Stomach (tissue), 9 donors: Measurements from ENCODE around the gene PROZ. TPM values are rescaled to one million over a fixed set of nuclear protein-coding genes. Genes with fewer than 3 reads are reported as not detected.
"Not testable (repeated sequence)": the region's sequence is repeated elsewhere in the genome, so short reads cannot be mapped to it uniquely, and the experiment has no call there.

Source experiments
- DNase-seq, 2 donors: peaks; one replicate each; pipeline versions ENCODE4 v3.0.0 to v3.0.0-alpha.2; 2013 to 2019
- H3K27ac ChIP-seq, 5 donors: fragments of 200-600 bp in 4 of 5; sonication (generic) in 4 of 5; one replicate each; pipeline ENCODE4 v1.5.1; 2013 to 2019; ENCODE audit warnings: mild to moderate bottlenecking in 1 of 5, moderate library complexity in 1 of 5
- H3K27me3 ChIP-seq, 3 donors: fragments of 200-600 bp; sonication (generic); one replicate each; pipeline ENCODE4 v1.5.1; 2017 to 2019; ENCODE audit warnings: mixed run types in 1 of 3
- H3K36me3 ChIP-seq, 4 donors: fragments of 200-600 bp; sonication (generic); 1 replicate in 3 of 4; 2 replicates in 1 of 4; pipeline ENCODE4 v1.5.1; 2016 to 2019
- H3K4me1 ChIP-seq, 4 donors: fragments of 200-600 bp; sonication (generic); one replicate each; pipeline ENCODE4 v1.5.1; 2016 to 2019
- H3K4me3 ChIP-seq, 4 donors: fragments of 200-600 bp; sonication (generic) in 3 of 4; one replicate each; pipeline ENCODE4 v1.5.1; 2016 to 2019; ENCODE audit warnings: mild to moderate bottlenecking in 1 of 4
- H3K9me3 ChIP-seq, 4 donors: fragments of 200-600 bp; sonication (generic); one replicate each; pipeline ENCODE4 v1.5.1; 2016 to 2019
- CTCF ChIP-seq, 7 experiments: fragments of 450-650 bp in 4 of 7; fragments of 200-600 bp in 3 of 7; sonication (generic) in 3 of 7; IDR thresholded peaks; one replicate each; pipeline ENCODE4 v1.5.1; 2016 to 2019; ENCODE audit warnings: antibody characterized with exemption in 7 of 7, control low read depth in 2 of 7, mild to moderate bottlenecking in 1 of 7
- EP300 ChIP-seq: sonication (generic); formaldehyde crosslinking; IDR thresholded peaks from one replicate; pipeline ENCODE4 v1.6.1; 2017; ENCODE audit warnings: antibody characterized with exemption
- POLR2A ChIP-seq, 4 donors: fragments of 450-650 bp; IDR thresholded peaks; one replicate each; pipeline ENCODE4 v1.6.1; 2016; ENCODE audit warnings: antibody characterized with exemption in 4 of 4, control low read depth in 2 of 4, mild to moderate bottlenecking in 1 of 4, moderate library complexity in 1 of 4
- POLR2AphosphoS5 ChIP-seq, 3 donors: sonication (generic); formaldehyde crosslinking; IDR thresholded peaks; one replicate each; pipeline ENCODE4 v1.6.1; 2016; ENCODE audit warnings: antibody characterized with exemption in 3 of 3
- WGBS, 5 donors: extraction: QIAGEN DNeasy Blood & Tissue Kit in 3 of 5; methylation state at CpG; one replicate each; pipeline versions ENCODE4 v1.1.5 to v1.1.7; 2013 to 2018; 5-methylcytosine and 5-hydroxymethylcytosine counted together
- intact Hi-C: fragments of 100-400 bp; cut with DNase I; formaldehyde crosslinking; loops from one replicate; pipeline ENCODE4 v1.15.1; 2023; ENCODE audit warnings: low total_unique reads
- polyA plus RNA-seq, 3 donors: library from polyadenylated mRNA; stranded (reverse); fragments of 200-250 nt; gene quantifications; one replicate each; pipeline ENCODE4 v1.2.3, GENCODE V29; 2013
- total RNA-seq, 5 donors: library from RNA; depleted of rRNA; stranded (reverse); fragments of >200 nt; gene quantifications; one replicate each; pipeline versions ENCODE4 v1.1.0 to v1.2.3, GENCODE V29; 2014 to 2016
- donor health status: healthy with polysubstance abuse.
- donor health status: Bipolar disorder and iron deficiency.
- donor health status: healthy.

PROZ gene
- total and polyA plus RNA-seq, 8 donors: 0.08 to 1.9 TPM; not detected in 6

- no peak for TF ChIP-seq EP300
- no peak for TF ChIP-seq POLR2A (IDR thresholded peaks at IDR 0.05)
- TF ChIP-seq POLR2AphosphoS5 (IDR thresholded peaks at IDR 0.05): no peak
- no peak for TF ChIP-seq CTCF (IDR thresholded peaks at IDR 0.05)
- no peak for DNase-seq
- Histone ChIP-seq H3K27ac (no peak overlapping the region), H3K27me3 (peaks cover 0 to 50% (median 27%) of the 10 kb centered on the region in 3 donors), H3K4me3 (no peak overlapping the region), H3K4me1 (peaks cover 0 to 4% (median 0%) of the 10 kb centered on the region in 4 donors), H3K36me3 (no peaks in the 10 kb centered on the region), H3K9me3 (no peaks in the 10 kb centered on the region)
- WGBS, 5 donors: 39 to 57% (median 45%) methylated on average over 14 to 16 of the region's 16 CpGs
- intact Hi-C loops: no loop called here
Measured at GRCh38 chr13:113161433-113161832, 3.0 kb downstream of the PROZ start.

GRCh38 chr13:113161975-113162374, 3.5 kb downstream of the PROZ start:
- H3K27me3 ChIP-seq: peaks cover 0 to 50% (median 27%) of the 10 kb centered on the region in 3 donors
- WGBS, 5 donors: 0 to 36% (median 29%) methylated on average over 2 to 11 of the region's 13 CpGs
- H3K9me3 ChIP-seq, H3K27ac ChIP-seq, H3K4me3 ChIP-seq, H3K36me3 ChIP-seq, intact Hi-C loops, H3K4me1 ChIP-seq, DNase-seq: not testable (repeated sequence)

- intact Hi-C loops: no loop called here
- 22 to 28% (median 25%) methylated on average over 25 of the region's 25 CpGs for WGBS, 5 donors
Measured at GRCh38 chr13:113162783-113163685, 4.6 kb downstream of the PROZ start.

GRCh38 chr13:113164492-113164891, 6.0 kb downstream of the PROZ start:
- DNase-seq: no peak
- Histone ChIP-seq H3K4me1 (peaks cover 0 to 4% (median 0%) of the 10 kb centered on the region in 4 donors), H3K36me3 (peaks cover 0 to 17% (median 6%) of the 10 kb centered on the region in 4 donors), H3K9me3 (peaks cover 0 to 5% (median 0%) of the 10 kb centered on the region in 4 donors), H3K4me3 (no peak overlapping the region), H3K27me3 (peaks cover 0 to 44% (median 27%) of the 10 kb centered on the region in 3 donors), H3K27ac (no peak overlapping the region)
- intact Hi-C loops: no loop called here
- WGBS, 5 donors: 68 to 86% (median 78%) methylated on average over 12 of the region's 12 CpGs
- TF ChIP-seq POLR2A (IDR thresholded peaks at IDR 0.05): no peak
- TF ChIP-seq EP300: no peak
- no peak for TF ChIP-seq CTCF (IDR thresholded peaks at IDR 0.05)

More at GRCh38 chr13:113162783-113163685, 4.6 kb downstream of the PROZ start:
- Histone ChIP-seq H3K27me3 (peaks cover 0 to 50% (median 27%) of the 10 kb centered on the region in 3 donors), H3K9me3 (peaks cover 0 to 4% (median 0%) of the 10 kb centered on the region in 4 donors), H3K27ac (no peak overlapping the region), H3K4me3 (no peak overlapping the region), H3K4me1 (peaks cover 0 to 4% (median 0%) of the 10 kb centered on the region in 4 donors), H3K36me3 (peaks cover 0 to 4% (median 1%) of the 10 kb centered on the region in 4 donors)
- no peak for DNase-seq
- TF ChIP-seq POLR2A (IDR thresholded peaks at IDR 0.05): no peak
- TF ChIP-seq EP300: no peak
- no peak for TF ChIP-seq CTCF (IDR thresholded peaks at IDR 0.05)
- no peak for TF ChIP-seq POLR2AphosphoS5 (IDR thresholded peaks at IDR 0.05)

GRCh38 chr13:113166266-113166665, 7.8 kb downstream of the PROZ start:
- 86 to 92% (median 88%) methylated on average over 10 of the region's 10 CpGs for WGBS, 5 donors

More at GRCh38 chr13:113166266-113166665, 7.8 kb downstream of the PROZ start:
- H3K27me3 ChIP-seq: peaks cover 0 to 26% (median 22%) of the 10 kb centered on the region in 3 donors
- intact Hi-C loops: no loop called here
- no peak overlapping the region for H3K27ac ChIP-seq
- TF ChIP-seq POLR2A (IDR thresholded peaks at IDR 0.05) (no peak), POLR2AphosphoS5 (IDR thresholded peaks at IDR 0.05) (no peak), EP300 (no peak), CTCF (IDR thresholded peaks at IDR 0.05) (no peak)
- peaks cover 5 to 12% (median 7%) of the 10 kb centered on the region in 4 donors for H3K4me1 ChIP-seq
- DNase-seq: no peak
- H3K36me3 ChIP-seq: peaks cover 0 to 28% (median 9%) of the 10 kb centered on the region in 4 donors
- H3K4me3 ChIP-seq: no peak overlapping the region
- H3K9me3 ChIP-seq: peaks cover 0 to 5% (median 0%) of the 10 kb centered on the region in 4 donors
